CD4-positive, CD25-positive, alpha-beta regulatory T cell (primary cell): ENCODE results near the gene KIF13A. TPM values are rescaled to one million over a fixed set of nuclear protein-coding genes. Genes with fewer than 3 reads are reported as not detected.

ENCODE experiments used
- ATAC-seq, 2 donors: fragments of 150-1000 bp; cut with Tn5 transposase; one replicate each; pipeline ENCODE4 v1.10.0; 2021; ENCODE audit warnings: low read depth in 2 of 2, moderate number of reproducible peaks in 2 of 2, moderate library complexity in 1 of 2
- DNase-seq, 3 donors: peaks; one replicate each; pipeline versions ENCODE4 v3.0.0 to v3.0.0-alpha.2; 2012 to 2022; ENCODE audit warnings: mixed read lengths in 1 of 3
- H3K27ac ChIP-seq: one replicate; pipeline ENCODE4 v1.7.0; 2013; ENCODE audit warnings: mild to moderate bottlenecking, low read length; ENCODE audit not compliant: insufficient read depth, poor library complexity, severe bottlenecking
- H3K27me3 ChIP-seq: one replicate; pipeline ENCODE4 v1.7.0; 2013; ENCODE audit warnings: low read length; ENCODE audit not compliant: control insufficient read depth, insufficient read depth
- H3K36me3 ChIP-seq: one replicate; pipeline ENCODE4 v1.7.0; 2013; ENCODE audit warnings: mild to moderate bottlenecking, low read length, moderate library complexity; ENCODE audit not compliant: control insufficient read depth, insufficient read depth
- H3K4me1 ChIP-seq: 2 replicates; pipeline ENCODE4 v1.7.0; 2013; ENCODE audit warnings: mild to moderate bottlenecking, low read length; ENCODE audit not compliant: insufficient read depth, control insufficient read depth, poor library complexity, severe bottlenecking
- H3K4me3 ChIP-seq: one replicate; pipeline ENCODE4 v1.7.0; 2013; ENCODE audit warnings: low read depth, mild to moderate bottlenecking, low read length, moderate library complexity
- H3K9me3 ChIP-seq, 2 experiments: 1 replicate in 1 of 2; 2 replicates in 1 of 2; pipeline ENCODE4 v1.7.0; 2013; ENCODE audit warnings: low read length in 2 of 2, mild to moderate bottlenecking in 1 of 2, moderate library complexity in 1 of 2; ENCODE audit not compliant: control insufficient read depth in 2 of 2
- H3K27ac Mint-ChIP-seq, 3 donors: one replicate each; pipeline ENCODE4 v1.8.0; 2020 to 2022; ENCODE audit warnings: mild to moderate bottlenecking in 3 of 3, mixed read lengths in 3 of 3, moderate library complexity in 2 of 3
- H3K27me3 Mint-ChIP-seq: one replicate; pipeline ENCODE4 v1.8.0; 2022; ENCODE audit warnings: mild to moderate bottlenecking, mixed read lengths
- H3K36me3 Mint-ChIP-seq: one replicate; pipeline ENCODE4 v1.8.0; 2020; ENCODE audit warnings: mixed read lengths
- H3K4me1 Mint-ChIP-seq, 4 donors: one replicate each; pipeline ENCODE4 v1.8.0; 2020 to 2022; ENCODE audit warnings: mixed read lengths in 4 of 4, mild to moderate bottlenecking in 1 of 4
- H3K4me3 Mint-ChIP-seq, 4 donors: one replicate each; pipeline ENCODE4 v1.8.0; 2020 to 2022; ENCODE audit warnings: mild to moderate bottlenecking in 4 of 4, mixed read lengths in 4 of 4, moderate library complexity in 3 of 4
- H3K9me3 Mint-ChIP-seq, 7 donors: one replicate each; pipeline ENCODE4 v1.8.0; 2020 to 2022; ENCODE audit warnings: mixed read lengths in 7 of 7, mild to moderate bottlenecking in 3 of 7, moderate library complexity in 2 of 7
- polyA plus RNA-seq, 4 donors: library from polyadenylated mRNA; unstranded; fragments of 300-500 nt; fragmentation: Illumina TruSeq; gene quantifications; one replicate each; pipeline ENCODE4 v1.2.3, GENCODE V29; 2021
- total RNA-seq: library from RNA; stranded (reverse); gene quantifications from one replicate; pipeline ENCODE4 v1.2.3, GENCODE V29; 2022

The KIF13A gene
- total and polyA plus RNA-seq, 5 donors from 2014 or later, result 0.49 TPM; not detected in 4

GRCh38 chr6:17721671-17722070 is 265.8 kb downstream of the KIF13A start:
- H3K36me3 ChIP-seq, result no peaks in the 10 kb centered on the region
- no peaks in the 10 kb centered on the region for H3K27me3 ChIP-seq
- H3K4me1 Mint-ChIP-seq, result no peaks in the 10 kb centered on the region
- no peaks in the 10 kb centered on the region for H3K9me3 ChIP-seq
- no peak overlapping the region for H3K4me3 Mint-ChIP-seq
- ATAC-seq (no peak), DNase-seq (no peak)
- H3K9me3 Mint-ChIP-seq, result no peaks in the 10 kb centered on the region
- no peaks in the 10 kb centered on the region for H3K36me3 Mint-ChIP-seq
- no peaks in the 10 kb centered on the region for H3K4me1 ChIP-seq
- no peak overlapping the region for H3K27ac ChIP-seq
- no peak overlapping the region for H3K4me3 ChIP-seq
- H3K27me3 Mint-ChIP-seq, result peaks cover 18% of the 10 kb centered on the region
- H3K27ac Mint-ChIP-seq, result no peak overlapping the region

- Histone ChIP-seq H3K36me3 (no peaks in the 10 kb centered on the region), H3K27ac (no peak overlapping the region), H3K27me3 (no peaks in the 10 kb centered on the region), H3K4me1 (peaks cover 8% of the 10 kb centered on the region), H3K4me3 (no peak overlapping the region), H3K9me3 (no peaks in the 10 kb centered on the region)
- Mint-ChIP-seq H3K27me3 (peaks cover 18% of the 10 kb centered on the region), H3K27ac (no peak overlapping the region), H3K9me3 (no peaks in the 10 kb centered on the region), H3K4me3 (no peak overlapping the region), H3K36me3 (no peaks in the 10 kb centered on the region), H3K4me1 (peaks cover 5 to 10% (median 6%) of the 10 kb centered on the region in 4 donors)
- ATAC-seq, result no peak
- DNase-seq, result no peak
Observed at GRCh38 chr6:17719323-17720041, 268.0 kb downstream of the KIF13A start.

GRCh38 chr6:17716221-17716620 is 271.2 kb downstream of the KIF13A start:
- Mint-ChIP-seq H3K36me3 (no peaks in the 10 kb centered on the region), H3K9me3 (no peaks in the 10 kb centered on the region), H3K27ac (no peak overlapping the region), H3K27me3 (peaks cover 9% of the 10 kb centered on the region), H3K4me1 (peaks cover 6 to 14% (median 9%) of the 10 kb centered on the region in 4 donors), H3K4me3 (no peak overlapping the region)
- no peaks in the 10 kb centered on the region for H3K36me3 ChIP-seq
- ATAC-seq (no peak), DNase-seq (no peak)
- no peak overlapping the region for H3K4me3 ChIP-seq
- H3K4me1 ChIP-seq, result peaks cover 11% of the 10 kb centered on the region
- H3K9me3 ChIP-seq, result no peaks in the 10 kb centered on the region
- H3K27me3 ChIP-seq, result no peaks in the 10 kb centered on the region
- no peak overlapping the region for H3K27ac ChIP-seq

- H3K27me3 ChIP-seq, result no peaks in the 10 kb centered on the region
- no peak overlapping the region for H3K4me3 ChIP-seq
- H3K9me3 Mint-ChIP-seq, result no peaks in the 10 kb centered on the region
- H3K4me1 ChIP-seq, result peaks cover 11% of the 10 kb centered on the region
- peaks cover 6 to 14% (median 9%) of the 10 kb centered on the region in 4 donors for H3K4me1 Mint-ChIP-seq
- H3K27me3 Mint-ChIP-seq, result peaks cover 6% of the 10 kb centered on the region
- H3K4me3 Mint-ChIP-seq, result no peak overlapping the region
- H3K36me3 Mint-ChIP-seq, result no peaks in the 10 kb centered on the region
- H3K27ac ChIP-seq, result no peak overlapping the region
- peak; percentile 79 for ATAC-seq
- peak in 1 of 3 donors; percentile 80 for DNase-seq
- peak overlapping the region in 2 of 3 donors; percentile 47 to 83 for H3K27ac Mint-ChIP-seq
- H3K9me3 ChIP-seq, result no peaks in the 10 kb centered on the region
- H3K36me3 ChIP-seq, result no peaks in the 10 kb centered on the region
Observed at GRCh38 chr6:17714879-17715851, 272.3 kb downstream of the KIF13A start.

- H3K4me1 Mint-ChIP-seq, result peaks cover 6 to 14% (median 9%) of the 10 kb centered on the region in 4 donors
- no peaks in the 10 kb centered on the region for H3K27me3 ChIP-seq
- ATAC-seq, result no peak
- DNase-seq, result peak in 1 of 3 donors; percentile 11
- no peaks in the 10 kb centered on the region for H3K9me3 ChIP-seq
- H3K9me3 Mint-ChIP-seq, result no peaks in the 10 kb centered on the region
- no peak overlapping the region for H3K4me3 Mint-ChIP-seq
- H3K27ac ChIP-seq, result no peak overlapping the region
- H3K4me1 ChIP-seq, result peaks cover 11% of the 10 kb centered on the region
- H3K27ac Mint-ChIP-seq, result no peak overlapping the region
- H3K36me3 Mint-ChIP-seq, result no peaks in the 10 kb centered on the region
- peaks cover 4% of the 10 kb centered on the region for H3K27me3 Mint-ChIP-seq
- no peak overlapping the region for H3K4me3 ChIP-seq
- no peaks in the 10 kb centered on the region for H3K36me3 ChIP-seq
Observed at GRCh38 chr6:17714177-17714576, 273.3 kb downstream of the KIF13A start.

- no peaks in the 10 kb centered on the region for H3K9me3 ChIP-seq
- H3K27me3 Mint-ChIP-seq, result no peaks in the 10 kb centered on the region
- H3K27ac Mint-ChIP-seq, result no peak overlapping the region
- no peak for ATAC-seq
- H3K27ac ChIP-seq, result no peak overlapping the region
- peaks cover 0 to 2% (median 0%) of the 10 kb centered on the region in 7 donors for H3K9me3 Mint-ChIP-seq
- H3K4me3 Mint-ChIP-seq, result no peak overlapping the region
- H3K4me3 ChIP-seq, result no peak overlapping the region
- peaks cover 7 to 19% (median 9%) of the 10 kb centered on the region in 4 donors for H3K4me1 Mint-ChIP-seq
- H3K36me3 ChIP-seq, result no peaks in the 10 kb centered on the region
- H3K4me1 ChIP-seq, result peaks cover 11% of the 10 kb centered on the region
- no peaks in the 10 kb centered on the region for H3K27me3 ChIP-seq
- DNase-seq, result no peak
- H3K36me3 Mint-ChIP-seq, result no peaks in the 10 kb centered on the region
Observed at GRCh38 chr6:17712576-17712975, 274.9 kb downstream of the KIF13A start.

GRCh38 chr6:17710331-17710730 is 277.1 kb downstream of the KIF13A start:
- H3K4me1 ChIP-seq, result peaks cover 15% of the 10 kb centered on the region
- H3K4me3 Mint-ChIP-seq, result no peak overlapping the region
- H3K27me3 ChIP-seq, result no peaks in the 10 kb centered on the region
- peaks cover 0 to 2% (median 0%) of the 10 kb centered on the region in 7 donors for H3K9me3 Mint-ChIP-seq
- H3K27ac Mint-ChIP-seq, result peak overlapping the region in 1 of 3 donors; percentile 56
- ATAC-seq (no peak), DNase-seq (no peak)
- peaks cover 14 to 35% (median 22%) of the 10 kb centered on the region in 4 donors for H3K4me1 Mint-ChIP-seq
- no peak overlapping the region for H3K4me3 ChIP-seq
- H3K36me3 ChIP-seq, result no peaks in the 10 kb centered on the region
- no peaks in the 10 kb centered on the region for H3K36me3 Mint-ChIP-seq
- H3K9me3 ChIP-seq, result no peaks in the 10 kb centered on the region
- H3K27me3 Mint-ChIP-seq, result no peaks in the 10 kb centered on the region
- H3K27ac ChIP-seq, result no peak overlapping the region
